ENCODE results near the gene NFIA.

- TF ChIP-seq EP300 (IDR thresholded peaks at IDR 0.05; ENCODE audit: borderline replicate concordance), result no peak
- no peak for TF ChIP-seq TAF1 (IDR thresholded peaks at IDR 0.05; ENCODE audit: low read depth)
- no peak for TF ChIP-seq REST (IDR thresholded peaks at IDR 0.05; ENCODE audit: low read depth)
- TF ChIP-seq MAX (IDR thresholded peaks at IDR 0.05), result no peak
- no peak for TF ChIP-seq EGR1 (IDR thresholded peaks at IDR 0.05)
- TF ChIP-seq FOXM1 (IDR thresholded peaks at IDR 0.05; ENCODE audit: borderline replicate concordance, low read depth), result no peak
Observed at GRCh38 chr1:61064673-61065072, 17.7 kb upstream of the NFIA start.

Data from Ishikawa (cell line).